ENCODE measurements around the gene CLDN1. TPM values are rescaled to one million over a fixed set of nuclear protein-coding genes. Genes with fewer than 3 reads are reported as not detected.

Gene CLDN1
- total RNA-seq, 2 donors from 2014 or later, result 8.8 to 52.3 TPM

DNA sequence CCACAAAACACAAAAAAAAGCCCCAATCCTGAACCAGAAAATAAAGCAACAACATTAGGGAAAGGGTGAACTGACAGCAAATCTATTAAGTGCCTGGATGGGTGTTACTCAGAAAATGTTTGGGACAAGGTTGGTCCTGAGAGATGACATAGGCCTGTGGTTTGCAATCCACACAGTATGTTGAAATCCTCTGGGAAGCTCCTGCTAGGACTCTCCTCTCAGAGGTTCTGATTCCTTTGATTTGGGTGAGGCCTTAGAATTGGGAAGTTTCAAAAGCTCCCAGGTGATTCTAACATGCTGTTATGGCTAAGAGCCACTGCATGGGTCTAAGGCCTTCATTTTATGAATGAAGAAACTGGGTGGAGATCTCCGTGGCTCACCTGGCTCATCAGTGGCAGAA, 18.4 kb downstream of the CLDN1 start:
- 80% methylated on average over 1 of the region's 1 CpG for WGBS
- no peaks in the 10 kb centered on the region for H3K9me3 ChIP-seq
- H3K4me1 ChIP-seq (replicated peaks), result no peaks in the 10 kb centered on the region
- no peak for TF ChIP-seq POLR2A (IDR thresholded peaks at IDR 0.05)
- TF ChIP-seq CTCF (IDR thresholded peaks at IDR 0.05), result no peak
- TF ChIP-seq POLR2AphosphoS5 (IDR thresholded peaks at IDR 0.05), result no peak
- intact Hi-C loops (cut with DNase I), result no loop called here
- no peaks in the 10 kb centered on the region for H3K27me3 ChIP-seq (replicated peaks; ENCODE audit: insufficient read depth)
- no peaks in the 10 kb centered on the region for H3K36me3 ChIP-seq
- H3K4me3 ChIP-seq, result no peak overlapping the region
- no peak overlapping the region for H3K27ac ChIP-seq
- no peak for DNase-seq (ENCODE audit: low spot score)

- Histone ChIP-seq H3K27ac (no peak overlapping the region), H3K27me3 (replicated peaks; ENCODE audit: insufficient read depth) (no peaks in the 10 kb centered on the region), H3K4me3 (no peak overlapping the region), H3K36me3 (no peaks in the 10 kb centered on the region), H3K4me1 (replicated peaks) (no peaks in the 10 kb centered on the region), H3K9me3 (no peaks in the 10 kb centered on the region)
- no peak for DNase-seq (ENCODE audit: low spot score)
- WGBS, result 94% methylated on average over 3 of the region's 3 CpGs
- intact Hi-C loops (cut with DNase I), result no loop called here
- TF ChIP-seq POLR2AphosphoS5 (IDR thresholded peaks at IDR 0.05), result no peak
- no peak for TF ChIP-seq POLR2A (IDR thresholded peaks at IDR 0.05)
- no peak for TF ChIP-seq CTCF (IDR thresholded peaks at IDR 0.05)
Measured at GRCh38 chr3:190302212-190302867, 19.9 kb downstream of the CLDN1 start.

DNA sequence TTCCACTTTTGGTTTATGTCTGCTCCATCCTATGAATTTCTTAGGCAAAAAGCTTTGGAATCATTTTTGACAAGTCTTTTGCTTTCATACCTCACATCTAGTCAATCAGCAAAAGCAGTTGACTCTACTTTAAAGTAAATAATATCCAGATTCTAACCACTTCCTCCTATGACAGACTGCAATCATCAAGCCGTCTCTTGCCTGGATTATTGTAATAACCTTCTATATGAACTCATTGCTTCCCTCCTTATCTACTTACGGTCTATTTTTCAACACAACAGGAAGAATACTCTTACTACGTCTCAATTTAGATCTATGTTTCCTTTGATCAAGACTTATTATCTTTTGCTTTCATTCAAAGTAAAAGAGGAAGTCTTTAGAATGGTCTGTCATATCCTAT, 20.7 kb downstream of the CLDN1 start:
- Histone ChIP-seq H3K27me3 (replicated peaks; ENCODE audit: insufficient read depth) (no peaks in the 10 kb centered on the region), H3K27ac (no peak overlapping the region), H3K4me3 (no peak overlapping the region), H3K9me3 (no peaks in the 10 kb centered on the region), H3K4me1 (replicated peaks) (no peaks in the 10 kb centered on the region), H3K36me3 (no peaks in the 10 kb centered on the region)
- intact Hi-C loops (cut with DNase I), result no loop called here
- 65% methylated on average over 3 of the region's 3 CpGs for WGBS
- TF ChIP-seq POLR2A (IDR thresholded peaks at IDR 0.05), result no peak
- no peak for DNase-seq (ENCODE audit: low spot score)

GRCh38 chr3:190299969-190300368, 22.3 kb downstream of the CLDN1 start:
- Histone ChIP-seq H3K27ac (no peak overlapping the region), H3K4me3 (no peak overlapping the region), H3K4me1 (replicated peaks) (no peaks in the 10 kb centered on the region), H3K27me3 (replicated peaks; ENCODE audit: insufficient read depth) (no peaks in the 10 kb centered on the region), H3K9me3 (no peaks in the 10 kb centered on the region), H3K36me3 (no peaks in the 10 kb centered on the region)
- no peak for TF ChIP-seq POLR2A (IDR thresholded peaks at IDR 0.05)
- no peak for TF ChIP-seq POLR2AphosphoS5 (IDR thresholded peaks at IDR 0.05)
- TF ChIP-seq CTCF (IDR thresholded peaks at IDR 0.05), result no peak
- intact Hi-C loops (cut with DNase I), result no loop called here
- no peak for DNase-seq (ENCODE audit: low spot score)
- 73% methylated on average over 4 of the region's 4 CpGs for WGBS

- no peak for DNase-seq (ENCODE audit: low spot score)
- Histone ChIP-seq H3K4me3 (no peak overlapping the region), H3K9me3 (no peaks in the 10 kb centered on the region), H3K36me3 (no peaks in the 10 kb centered on the region), H3K27me3 (replicated peaks; ENCODE audit: insufficient read depth) (no peaks in the 10 kb centered on the region), H3K4me1 (replicated peaks) (no peaks in the 10 kb centered on the region), H3K27ac (no peak overlapping the region)
- intact Hi-C loops (cut with DNase I), result no loop called here
- no peak for TF ChIP-seq POLR2A (IDR thresholded peaks at IDR 0.05)
- no peak for TF ChIP-seq POLR2AphosphoS5 (IDR thresholded peaks at IDR 0.05)
- no peak for TF ChIP-seq CTCF (IDR thresholded peaks at IDR 0.05)
Measured at GRCh38 chr3:190294030-190294429, 28.2 kb downstream of the CLDN1 start.
